CD4-positive, alpha-beta T cell treated with Interleukin-15 for 1 hour (primary cell): ENCODE results near the gene PRKAA2.

ENCODE experiments used
- DNase-seq: peaks from one replicate; pipeline ENCODE4 v3.0.0-alpha.2; 2020

The PRKAA2 gene

DNA sequence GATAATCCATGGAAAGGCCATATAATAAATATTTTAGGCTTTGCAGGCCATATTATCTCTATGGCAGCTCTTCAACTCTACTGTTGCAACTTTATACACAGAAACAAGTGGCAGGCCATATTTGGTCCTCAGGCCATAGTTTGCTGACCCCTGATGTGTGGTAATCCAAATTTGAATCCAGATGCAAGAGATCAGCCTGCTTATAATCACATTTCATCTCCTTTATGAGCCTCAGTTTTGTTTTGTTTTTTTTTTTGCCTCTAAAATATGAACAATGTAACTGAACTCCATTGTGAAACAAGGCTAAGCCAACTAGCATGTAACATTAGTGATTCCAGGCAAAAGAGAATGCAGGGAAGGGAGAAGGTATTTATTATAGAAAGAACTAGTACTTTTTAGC lies 81.6 kb downstream of the PRKAA2 start:
- no peak for DNase-seq

- DNase-seq = no peak
These were observed 83.8 kb downstream of the PRKAA2 start for GRCh38 chr1:56728964-56729363.

GRCh38 chr1:56745231-56745630 lies 100.1 kb downstream of the PRKAA2 start:
- no peak for DNase-seq

GRCh38 chr1:56754708-56755479 lies 109.8 kb downstream of the PRKAA2 start:
- no peak for DNase-seq

DNA sequence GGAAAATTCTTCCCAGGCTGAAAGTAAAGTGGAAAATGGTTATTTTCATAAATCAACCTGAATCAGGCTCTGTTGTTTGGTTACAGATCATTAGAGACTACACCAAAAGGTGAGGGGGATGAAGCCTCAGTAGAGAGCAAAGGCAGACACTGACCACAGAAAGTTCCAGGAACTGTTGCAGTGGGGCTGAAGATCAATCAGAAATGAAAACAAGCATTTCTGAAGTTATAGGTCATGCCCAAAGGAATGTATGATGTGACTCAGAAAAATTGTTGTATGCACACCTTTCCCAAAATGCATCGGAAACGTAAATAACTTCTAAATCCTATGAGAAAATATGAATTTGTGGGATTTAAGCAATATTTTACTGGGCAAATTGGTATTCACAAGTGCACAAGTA lies 110.8 kb downstream of the PRKAA2 start:
- DNase-seq = no peak

DNA sequence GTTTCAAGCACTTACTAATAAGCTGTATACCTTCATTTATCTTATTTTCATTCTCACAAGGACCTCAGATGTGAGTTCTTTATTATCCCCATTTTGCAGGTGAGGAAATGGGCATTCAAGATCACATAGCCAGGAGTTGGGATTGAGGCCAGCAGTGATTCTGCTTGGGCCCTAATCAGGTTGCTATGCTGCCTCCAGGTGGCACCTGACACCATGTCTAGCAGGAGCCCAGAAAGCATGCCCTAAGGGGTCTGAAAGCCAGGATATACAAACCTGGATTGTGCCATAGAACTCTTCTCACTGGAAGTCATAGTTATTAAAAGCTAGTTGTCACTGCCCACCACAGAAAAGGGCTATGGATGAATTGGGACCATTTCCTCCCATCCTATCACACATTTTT lies 113.0 kb downstream of the PRKAA2 start:
- no peak for DNase-seq

DNA sequence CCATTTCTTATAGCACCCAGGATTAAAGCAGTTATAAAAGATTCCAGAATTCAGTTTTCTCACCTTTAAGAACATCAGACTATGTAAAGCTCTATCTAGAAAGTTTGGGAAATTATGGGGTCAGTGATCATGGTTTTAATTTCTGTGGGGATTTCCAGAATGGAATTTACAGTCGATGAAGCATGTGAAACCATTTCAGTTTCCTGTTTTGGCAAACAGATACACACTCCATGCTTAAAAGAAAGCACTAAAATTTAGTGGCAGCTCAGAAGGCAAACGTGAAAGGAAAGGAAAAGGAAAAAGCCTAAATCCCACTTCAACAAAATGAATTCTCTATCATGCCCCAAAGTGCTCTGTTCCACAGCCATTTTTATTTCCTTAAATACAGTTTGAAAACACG lies 113.7 kb downstream of the PRKAA2 start:
- DNase-seq = no peak
